Eye (tissue), 1 donor: ENCODE results near the gene CD79A.

Experiments
- DNase-seq: peaks from one replicate; pipeline ENCODE4 v3.0.0-alpha.2; 2015

CD79A gene

GRCh38 chr19:41876847-41877832 is at the start of gene CD79A:
CD79A (plus strand) TSS chr19:41877279; CDS start chr19:41877305, 26 bp downstream.
- no peak for DNase-seq

- no peak for DNase-seq
These were observed 38.9 kb upstream of the CD79A start for GRCh38 chr19:41837981-41838708.

DNA sequence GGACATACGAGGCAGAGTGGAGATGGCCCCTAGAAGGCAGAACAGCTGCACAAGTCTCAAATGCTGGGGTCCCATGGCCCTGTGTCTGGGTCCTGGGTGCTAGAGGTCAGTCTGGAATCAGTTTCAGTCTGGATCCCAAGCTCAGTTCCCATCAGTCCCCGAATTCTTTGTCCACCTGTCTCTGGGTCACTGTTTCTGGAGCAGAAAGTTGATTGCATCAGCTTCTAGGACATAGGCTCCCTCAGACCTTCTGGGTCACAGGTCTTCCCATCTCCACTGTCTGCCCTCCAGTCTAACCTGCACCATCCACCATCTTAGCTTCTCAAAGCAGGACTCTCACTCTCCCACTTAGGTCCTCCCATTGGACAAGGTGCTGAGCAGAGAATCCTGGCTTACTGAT is 37.9 kb upstream of the CD79A start:
- DNase-seq: no peak

GRCh38 chr19:41843371-41843770 is 33.7 kb upstream of the CD79A start:
- no peak for DNase-seq

DNA sequence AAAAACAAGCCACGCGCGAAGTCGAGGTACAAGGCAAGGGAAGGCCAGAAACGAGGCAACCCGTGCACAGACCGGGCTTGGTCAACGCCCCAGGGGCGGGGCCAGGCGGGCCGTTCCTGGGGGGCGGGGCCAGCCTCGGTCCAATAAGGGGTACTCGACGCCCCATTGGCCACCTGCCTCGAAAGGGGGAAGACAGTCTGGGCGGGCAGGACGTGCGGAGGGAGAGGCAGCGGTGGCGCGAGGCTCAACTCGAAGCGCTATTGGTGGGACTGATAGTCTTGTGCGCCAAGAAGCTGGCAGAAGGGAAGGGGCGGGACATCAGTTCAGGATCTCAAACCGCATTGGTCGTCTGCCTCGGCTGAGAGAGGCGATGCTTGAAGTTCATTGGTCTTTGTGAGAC is 32.5 kb upstream of the CD79A start, which contains the start of gene LYPD4:
Gene LYPD4, minus strand, starts transcription at position 83 of the 400 bp plus-strand sequence. CDS start 5,398 bp downstream, outside the sequence.
- DNase-seq: no peak

DNA sequence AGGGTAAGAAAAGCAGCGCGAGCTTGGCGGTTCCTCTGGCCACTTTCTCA is 32.3 kb upstream of the CD79A start, which contains the start of gene DMRTC2:
Gene DMRTC2, plus strand, starts transcription at position 42 of the 50 bp plus-strand sequence. CDS start 2,387 bp downstream, outside the sequence.
- no peak for DNase-seq

DNA sequence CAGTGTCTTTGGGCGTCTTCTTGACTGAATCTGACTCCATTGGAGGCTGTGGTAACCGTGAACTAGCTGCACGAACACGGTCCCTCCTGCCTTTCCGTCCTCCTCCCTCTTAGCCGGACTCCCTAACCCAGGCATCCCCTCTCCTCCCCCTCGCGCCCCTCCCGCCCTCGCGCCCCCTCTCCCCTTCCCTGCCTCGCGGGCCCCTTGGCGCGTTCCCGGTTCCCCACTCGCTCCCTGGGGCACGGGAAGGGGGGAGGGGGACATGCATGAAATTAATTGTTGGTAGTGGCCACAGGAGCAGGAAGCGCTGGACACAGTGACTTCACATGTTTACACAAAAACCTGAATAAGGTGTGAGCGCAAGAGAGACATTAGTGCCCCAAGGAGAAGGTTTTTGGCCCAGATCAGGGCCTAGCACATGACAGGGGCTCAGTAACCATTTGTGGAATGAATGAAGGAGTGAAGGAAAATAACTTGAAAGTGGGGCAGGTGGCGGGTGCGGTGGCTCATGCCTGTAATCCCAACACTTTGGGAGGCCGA is 32.0 kb upstream of the CD79A start:
- no peak for DNase-seq

GRCh38 chr19:41847351-41848105 is 29.6 kb upstream of the CD79A start:
- no peak for DNase-seq

DNA sequence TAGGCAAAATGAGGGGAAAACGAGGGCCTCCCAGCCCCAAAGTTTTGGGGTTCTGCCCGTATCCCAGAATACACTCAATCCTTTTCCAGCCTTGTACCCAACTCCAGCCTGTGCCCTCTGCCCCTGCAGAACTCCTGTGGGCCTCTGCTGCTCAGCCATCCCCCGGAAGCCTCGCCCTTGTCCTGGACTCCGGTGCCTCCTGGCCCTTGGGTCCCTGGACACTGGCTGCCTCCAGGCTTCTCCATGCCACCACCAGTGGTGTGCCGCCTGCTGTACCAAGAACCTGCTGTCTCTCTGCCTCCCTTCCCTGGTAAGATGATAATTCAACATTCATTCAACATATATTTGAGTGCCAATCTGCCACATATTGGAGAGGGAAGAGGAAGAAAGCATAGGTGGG is 28.4 kb upstream of the CD79A start:
- DNase-seq: no peak

DNA sequence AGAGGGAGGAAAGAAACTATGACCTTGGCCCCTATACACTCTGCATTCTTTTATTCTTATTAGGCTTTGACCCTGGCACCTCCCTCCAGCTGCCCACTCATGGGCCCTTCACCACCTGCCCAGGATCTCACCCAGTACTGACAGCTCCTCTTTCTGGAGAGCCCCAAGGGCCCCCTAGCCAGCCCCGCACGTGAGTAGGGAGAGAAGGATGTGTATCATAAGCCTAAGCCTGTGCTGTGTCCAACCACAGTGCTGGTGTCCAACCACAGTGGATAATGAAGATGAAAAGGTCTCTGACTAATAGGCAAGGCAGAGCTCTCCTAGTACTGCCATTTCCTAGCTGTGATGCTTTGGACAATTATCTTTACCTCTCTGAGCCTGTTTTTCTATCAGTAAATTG is 28.0 kb upstream of the CD79A start:
- no peak for DNase-seq

DNA sequence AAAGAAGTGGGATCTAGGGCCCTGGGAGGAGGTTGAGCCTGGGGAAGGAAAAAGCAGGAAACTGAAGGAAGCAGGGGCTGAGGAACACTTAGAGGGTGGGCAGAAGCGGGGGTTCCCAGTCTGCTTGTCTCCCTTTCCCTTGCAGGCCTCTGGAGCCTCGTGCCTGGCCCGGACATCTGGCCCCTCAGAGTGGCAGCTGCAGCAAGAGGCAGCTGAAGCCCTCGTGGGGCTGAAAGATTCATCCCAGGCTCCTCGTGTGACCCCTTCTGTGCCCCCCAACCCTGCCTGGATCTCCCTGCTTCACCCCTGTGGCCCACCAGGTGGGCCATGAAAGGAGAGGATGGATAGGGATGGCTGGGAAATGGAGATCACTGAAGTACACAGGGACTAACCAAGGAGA is 26.7 kb upstream of the CD79A start:
- DNase-seq: no peak

DNA sequence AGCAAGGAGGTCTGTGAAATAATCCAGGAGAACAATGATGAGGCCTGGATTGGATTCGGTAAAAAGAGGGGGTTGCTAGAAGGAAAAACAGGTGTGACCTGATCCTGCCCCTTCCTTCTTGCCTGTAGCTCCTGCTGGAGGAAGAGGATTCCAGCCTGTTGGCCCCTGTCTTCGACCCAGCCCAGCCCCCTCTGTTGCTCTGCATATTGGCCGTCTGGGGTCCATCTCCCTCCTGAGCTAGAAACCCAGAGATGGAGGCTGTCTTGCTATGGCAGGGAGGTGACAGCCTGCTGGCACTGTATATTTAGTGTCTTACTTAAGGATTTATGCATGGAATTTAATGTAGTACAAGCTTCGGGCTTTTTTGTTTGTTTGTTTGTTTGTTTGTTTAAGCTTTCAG is 25.6 kb upstream of the CD79A start:
- DNase-seq: no peak

GRCh38 chr19:41853344-41853743 is 23.7 kb upstream of the CD79A start:
- DNase-seq: no peak

DNA sequence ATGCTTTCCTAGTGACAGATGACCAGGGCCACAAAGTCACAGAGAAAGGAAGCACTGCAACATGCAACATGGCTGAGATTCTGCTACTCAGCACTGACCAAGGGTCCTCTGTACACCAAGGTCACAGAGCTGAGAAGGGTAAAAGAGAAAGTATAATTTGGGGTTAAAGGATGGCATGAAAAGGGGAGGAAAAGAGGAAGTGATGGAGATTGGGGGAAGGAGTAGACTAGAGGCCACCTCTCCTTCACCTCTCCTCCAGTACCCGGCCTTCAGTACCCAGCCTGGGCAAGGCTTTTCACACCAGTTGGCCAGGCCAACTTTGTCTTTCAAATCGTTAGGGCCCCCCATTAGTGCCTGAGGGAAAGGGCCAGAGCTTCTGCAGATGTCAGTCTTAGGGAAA is 23.3 kb upstream of the CD79A start:
- no peak for DNase-seq

DNA sequence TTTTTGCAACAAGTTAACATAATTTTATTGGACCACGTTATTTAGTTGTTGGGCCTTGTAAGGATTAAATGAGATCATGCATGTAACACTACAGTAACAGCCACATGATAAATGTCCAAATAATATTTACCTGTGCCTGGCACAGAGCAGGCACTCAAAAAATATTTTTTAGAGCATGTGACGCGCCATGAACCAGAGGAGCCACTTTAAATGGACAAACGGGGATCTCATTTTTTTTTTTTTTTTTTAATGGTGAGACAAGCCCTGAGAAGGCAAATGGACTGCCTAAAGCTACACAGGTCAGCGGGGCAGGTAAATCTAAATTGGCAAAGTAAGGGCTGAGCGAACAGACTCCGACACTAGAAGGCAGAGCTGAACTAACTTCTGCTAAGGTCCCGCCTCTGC is 17.9 kb upstream of the CD79A start:
- no peak for DNase-seq

DNA sequence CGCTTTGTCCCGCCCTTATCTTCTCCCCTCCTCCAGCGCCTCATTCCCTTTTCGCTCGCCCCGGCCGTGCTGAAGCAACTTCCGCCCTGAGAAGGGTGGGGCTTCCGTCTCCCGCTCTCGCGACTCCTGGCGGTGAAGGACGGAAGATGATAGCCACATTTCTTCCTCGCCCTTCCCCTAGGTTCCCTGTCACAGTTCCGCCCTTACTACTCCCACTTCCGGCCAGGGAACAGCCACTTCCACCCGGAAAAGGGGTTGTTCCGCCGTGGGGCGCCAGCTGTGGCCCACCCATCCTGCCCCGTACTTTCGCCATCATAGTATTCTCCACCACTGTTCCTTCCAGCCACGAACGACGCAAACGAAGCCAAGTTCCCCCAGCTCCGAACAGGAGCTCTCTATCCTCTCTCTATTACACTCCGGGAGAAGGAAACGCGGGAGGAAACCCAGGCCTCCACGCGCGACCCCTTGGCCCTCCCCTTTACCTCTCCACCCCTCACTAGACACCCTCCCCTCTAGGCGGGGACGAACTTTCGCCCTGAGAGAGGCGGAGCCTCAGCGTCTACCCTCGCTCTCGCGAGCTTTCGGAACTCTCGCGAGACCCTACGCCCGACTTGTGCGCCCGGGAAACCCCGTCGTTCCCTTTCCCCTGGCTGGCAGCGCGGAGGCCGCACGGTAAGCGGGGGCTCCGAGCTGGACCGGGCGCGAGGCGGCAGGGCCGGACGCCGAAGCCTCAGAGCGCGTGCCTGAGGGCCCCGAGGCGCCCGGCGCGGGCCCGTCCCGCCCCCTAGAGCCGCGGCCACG is 17.3 kb upstream of the CD79A start, which contains the start of gene RPS19:
Gene RPS19, plus strand, starts transcription at position 638 of the 801 bp plus-strand sequence. CDS start 520 bp downstream, outside the sequence.
- DNase-seq: peak; percentile 100

DNA sequence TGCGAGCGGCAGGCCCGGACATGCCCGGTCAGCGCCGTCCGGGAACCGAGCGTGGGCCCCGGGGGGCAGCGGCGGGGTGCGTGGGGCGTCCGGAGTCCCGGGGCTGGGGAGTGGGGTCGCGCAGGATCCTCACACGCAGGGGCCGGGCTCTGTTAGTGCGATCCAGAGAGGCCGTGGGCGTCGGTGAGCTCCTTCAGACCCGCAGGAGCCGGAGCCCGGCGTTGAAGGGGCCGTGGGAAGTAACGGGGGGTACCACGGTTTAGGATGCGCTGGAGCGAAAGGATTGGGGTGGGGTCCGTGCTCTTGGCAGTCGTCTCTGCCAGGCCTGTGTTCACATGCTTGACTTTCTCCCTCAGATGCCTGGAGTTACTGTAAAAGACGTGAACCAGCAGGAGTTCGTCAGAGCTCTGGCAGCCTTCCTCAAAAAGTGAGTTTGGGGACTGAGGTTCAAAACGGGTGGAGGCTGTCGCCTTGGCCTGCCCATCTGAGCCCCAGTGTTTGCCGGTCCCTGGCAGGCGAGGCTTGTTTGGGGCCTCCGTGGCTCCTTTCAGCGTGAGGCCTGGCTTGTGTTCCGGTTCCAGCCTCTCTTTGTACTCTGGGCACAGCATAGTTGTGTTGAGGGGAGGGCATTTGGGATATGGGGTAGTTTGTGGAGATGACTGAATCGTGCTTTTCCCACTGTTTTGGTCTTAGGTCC is 16.5 kb upstream of the CD79A start:
- peak; percentile 51 for DNase-seq

DNA sequence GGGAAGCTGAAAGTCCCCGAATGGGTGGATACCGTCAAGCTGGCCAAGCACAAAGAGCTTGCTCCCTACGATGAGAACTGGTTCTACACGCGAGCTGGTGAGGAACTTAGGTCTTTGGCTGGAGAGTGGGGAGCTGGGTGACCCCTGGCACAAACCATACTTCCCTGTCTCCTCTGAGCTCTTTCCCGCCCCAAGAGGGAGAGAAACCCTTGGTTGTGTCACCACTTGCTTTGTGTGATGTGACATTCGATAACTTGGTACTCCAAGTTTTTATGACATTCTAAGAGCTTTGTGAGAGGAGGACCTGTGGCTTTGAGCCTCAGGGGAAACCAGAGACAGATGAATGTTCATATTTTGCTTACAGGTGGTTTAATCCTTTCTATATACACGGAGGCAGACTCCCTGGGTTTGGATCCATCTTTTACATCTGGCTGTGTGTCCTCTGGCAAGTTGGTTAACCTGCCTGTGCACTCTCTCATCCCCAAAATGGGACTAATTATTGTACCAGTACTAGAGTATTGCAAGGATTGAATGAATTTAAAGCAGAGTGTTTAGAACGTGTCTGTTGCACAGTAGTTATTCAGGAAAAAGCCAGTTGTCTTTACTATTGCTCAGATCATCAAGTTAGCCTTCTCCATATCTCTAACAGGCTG is 15.8 kb upstream of the CD79A start:
- DNase-seq: no peak

DNA sequence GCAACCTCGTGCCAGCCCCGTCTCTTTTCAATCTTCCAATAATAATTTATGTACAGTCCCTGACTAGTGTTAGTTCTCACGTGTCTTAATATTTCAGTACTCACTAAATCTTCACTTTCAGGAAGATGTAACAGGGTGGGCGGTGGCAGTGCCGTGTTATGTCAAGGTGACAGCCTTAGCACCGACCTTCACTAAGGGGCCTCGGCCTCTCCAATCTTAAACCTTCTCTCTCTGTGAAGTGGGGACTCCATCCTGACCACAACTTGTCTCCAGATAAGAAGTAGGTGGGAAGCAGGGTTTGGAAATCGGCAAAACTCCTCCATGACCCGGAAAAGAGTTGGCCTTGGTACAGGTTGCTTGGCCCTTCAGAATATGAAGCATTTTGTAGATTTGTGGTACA is 15.2 kb upstream of the CD79A start:
- DNase-seq: no peak

DNA sequence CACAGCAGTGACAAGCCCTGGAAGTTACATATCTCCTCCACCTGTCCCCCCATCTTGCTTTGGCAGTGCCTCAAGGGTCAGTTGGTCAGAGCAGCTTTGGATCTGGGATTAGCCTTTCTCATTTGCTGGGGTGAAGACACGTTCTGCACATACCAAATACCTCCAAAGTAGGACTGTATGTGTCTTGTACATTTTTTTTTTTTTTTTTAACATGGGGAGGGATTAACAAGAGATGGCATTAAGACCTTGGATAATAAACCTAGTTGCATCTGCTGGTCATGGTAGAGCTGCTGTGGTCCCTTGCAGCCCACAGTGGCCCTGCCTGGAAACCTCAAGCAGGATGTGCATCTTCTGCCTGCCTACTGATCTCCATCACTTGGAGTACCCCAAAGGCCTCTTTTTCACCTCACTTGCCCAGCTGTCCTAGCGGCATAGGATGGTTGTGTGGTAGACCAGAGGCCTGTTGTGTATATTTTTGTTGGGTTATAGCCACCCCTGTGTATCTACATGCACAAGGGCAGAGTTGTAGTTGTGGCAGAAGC is 14.6 kb upstream of the CD79A start:
- no peak for DNase-seq
